ENCODE results near the gene CFAP157. TPM values are rescaled to one million over a fixed set of nuclear protein-coding genes. Genes with fewer than 3 reads are reported as not detected.

Gene CFAP157
- total RNA-seq, 1 experiment from 2014 or later, result not detected

GRCh38 chr9:127741831-127742434, 35.1 kb downstream of the CFAP157 start:
- H3K9me3 Mint-ChIP-seq (ENCODE audit: unreplicated experiment), result no peaks in the 10 kb centered on the region
- H3K4me1 Mint-ChIP-seq (ENCODE audit: insufficient read depth, unreplicated experiment), result no peaks in the 10 kb centered on the region
- no TSS peak for BruUV-seq (replicated peaks)
- intact Hi-C loops (cut with micrococcal nuclease), result no loop called here
- ChIA-PET POLR2A (interaction anchor here (0.5 to 3.8 kb wide), 4 partner anchors 28 to 61 kb away, joined by 4 to 50 read pairs (median 13); partner anchors contain the start of gene FPGS), CTCF (interaction anchor here (0.9 to 1.3 kb wide), 3 partner anchors 42 to 179 kb away, joined by 3 to 6 read pairs (median 3); partner anchors contain the start of gene CDK9)
- no peak for DNase-seq (ENCODE audit: unreplicated experiment)
- no peak for TF ChIP-seq CTCF (IDR thresholded peaks at IDR 0.05; ENCODE audit: unreplicated experiment)
- no peak overlapping the region for H3K27ac Mint-ChIP-seq (ENCODE audit: low read depth, unreplicated experiment)
- H3K27me3 Mint-ChIP-seq (ENCODE audit: insufficient read depth, unreplicated experiment), result peaks cover 3% of the 10 kb centered on the region
- no peaks in the 10 kb centered on the region for H3K36me3 Mint-ChIP-seq (ENCODE audit: insufficient read depth, unreplicated experiment)
- H3K4me3 Mint-ChIP-seq (ENCODE audit: unreplicated experiment), result no peak overlapping the region

- Mint-ChIP-seq H3K4me3 (ENCODE audit: unreplicated experiment) (no peak overlapping the region), H3K27ac (ENCODE audit: low read depth, unreplicated experiment) (no peak overlapping the region), H3K9me3 (ENCODE audit: unreplicated experiment) (no peaks in the 10 kb centered on the region), H3K27me3 (ENCODE audit: insufficient read depth, unreplicated experiment) (peaks cover 9% of the 10 kb centered on the region), H3K36me3 (ENCODE audit: insufficient read depth, unreplicated experiment) (no peaks in the 10 kb centered on the region), H3K4me1 (ENCODE audit: insufficient read depth, unreplicated experiment) (no peaks in the 10 kb centered on the region)
- no peak for DNase-seq (ENCODE audit: unreplicated experiment)
- BruUV-seq (replicated peaks), result no TSS peak
- ChIA-PET POLR2A (interaction anchor here (2.7 to 3.8 kb wide), 2 partner anchors 27 to 61 kb away, joined by 20 to 50 read pairs; partner anchors contain the start of gene FPGS), CTCF (interaction anchor here (0.9 to 1.3 kb wide), 3 partner anchors 41 to 178 kb away, joined by 3 to 6 read pairs (median 3); no protein-coding TSS in a partner anchor)
- intact Hi-C loops (cut with micrococcal nuclease), result no loop called here
- TF ChIP-seq CTCF (IDR thresholded peaks at IDR 0.05; ENCODE audit: unreplicated experiment), result no peak
Observed at GRCh38 chr9:127742435-127743088, 35.8 kb downstream of the CFAP157 start.

GRCh38 chr9:127744398-127745110, 37.8 kb downstream of the CFAP157 start:
- BruUV-seq (replicated peaks), result no TSS peak
- Mint-ChIP-seq H3K9me3 (ENCODE audit: unreplicated experiment) (no peaks in the 10 kb centered on the region), H3K4me3 (ENCODE audit: unreplicated experiment) (no peak overlapping the region), H3K27me3 (ENCODE audit: insufficient read depth, unreplicated experiment) (peaks cover 16% of the 10 kb centered on the region), H3K36me3 (ENCODE audit: insufficient read depth, unreplicated experiment) (no peaks in the 10 kb centered on the region), H3K27ac (ENCODE audit: low read depth, unreplicated experiment) (no peak overlapping the region), H3K4me1 (ENCODE audit: insufficient read depth, unreplicated experiment) (no peaks in the 10 kb centered on the region)
- POLR2A ChIA-PET, result interaction anchor here (0.6 kb wide), 1 partner anchor 436 kb away, joined by 3 read pairs; no protein-coding TSS in a partner anchor
- no peak for TF ChIP-seq CTCF (IDR thresholded peaks at IDR 0.05; ENCODE audit: unreplicated experiment)
- DNase-seq (ENCODE audit: unreplicated experiment), result no peak
- CTCF ChIA-PET, result interaction anchor here (1.1 kb wide), 1 partner anchor 177 kb away, joined by 4 read pairs; no protein-coding TSS in a partner anchor
- intact Hi-C loops (cut with micrococcal nuclease), result no loop called here
